Breast epithelium (tissue), 4 donors: ENCODE data around the gene FKRP. TPM values are rescaled to one million over a fixed set of nuclear protein-coding genes. Genes with fewer than 3 reads are reported as not detected.

ENCODE experiments used
- DNase-seq, 2 donors: peaks; one replicate each; pipeline ENCODE4 v3.0.0-alpha.2; 2019; ENCODE audit warnings: low spot score in 2 of 2
- H3K27ac ChIP-seq, 2 donors: fragments of 200-600 bp; sonication (generic) in 1 of 2; one replicate each; pipeline ENCODE4 v1.5.1; 2016 to 2019; ENCODE audit warnings: mild to moderate bottlenecking in 1 of 2
- H3K27me3 ChIP-seq, 2 donors: fragments of 200-600 bp; sonication (generic) in 1 of 2; one replicate each; pipeline versions ENCODE4 v1.5.1 to v1.6.0; 2017 to 2019; ENCODE audit warnings: control low read depth in 1 of 2, mild to moderate bottlenecking in 1 of 2
- H3K36me3 ChIP-seq: fragments of 200-600 bp; one replicate; pipeline ENCODE4 v1.5.1; 2019
- H3K4me1 ChIP-seq, 2 donors: fragments of 200-600 bp; sonication (generic); one replicate each; pipeline ENCODE4 v1.5.1; 2016 to 2019; ENCODE audit warnings: control low read depth in 1 of 2
- H3K4me3 ChIP-seq, 3 donors: fragments of 200-600 bp; sonication (generic); 1 replicate in 2 of 3; 2 replicates in 1 of 3; pipeline ENCODE4 v1.5.1; 2016 to 2019; ENCODE audit warnings: mild to moderate bottlenecking in 3 of 3, moderate library complexity in 2 of 3
- H3K9me3 ChIP-seq, 2 donors: fragments of 200-600 bp; sonication (generic) in 1 of 2; one replicate each; pipeline ENCODE4 v1.5.1; 2016 to 2019; ENCODE audit warnings: control low read depth in 1 of 2
- CTCF ChIP-seq, 3 donors: fragments of 450-650 bp; IDR thresholded peaks; one replicate each; pipeline ENCODE4 v1.5.1; 2016 to 2017; ENCODE audit warnings: antibody characterized with exemption in 3 of 3, mild to moderate bottlenecking in 3 of 3, moderate library complexity in 3 of 3
- POLR2A ChIP-seq: fragments of 450-650 bp; IDR thresholded peaks from one replicate; pipeline ENCODE4 v1.6.1; 2016; ENCODE audit warnings: antibody characterized with exemption, mild to moderate bottlenecking, moderate library complexity
- intact Hi-C: fragments of 100-400 bp; cut with DNase I; formaldehyde crosslinking; loops from one replicate; pipeline ENCODE4 v1.15.1; 2023; ENCODE audit warnings: low total_unique reads
- total RNA-seq, 3 donors: library from RNA; depleted of rRNA; stranded (reverse); fragments of >200 nt; gene quantifications; one replicate each; pipeline ENCODE4 v1.1.0, GENCODE V29; 2016

The FKRP gene
- total RNA-seq, 3 donors from 2014 or later: 11.4 to 23.1 (median 12.1) TPM

DNA sequence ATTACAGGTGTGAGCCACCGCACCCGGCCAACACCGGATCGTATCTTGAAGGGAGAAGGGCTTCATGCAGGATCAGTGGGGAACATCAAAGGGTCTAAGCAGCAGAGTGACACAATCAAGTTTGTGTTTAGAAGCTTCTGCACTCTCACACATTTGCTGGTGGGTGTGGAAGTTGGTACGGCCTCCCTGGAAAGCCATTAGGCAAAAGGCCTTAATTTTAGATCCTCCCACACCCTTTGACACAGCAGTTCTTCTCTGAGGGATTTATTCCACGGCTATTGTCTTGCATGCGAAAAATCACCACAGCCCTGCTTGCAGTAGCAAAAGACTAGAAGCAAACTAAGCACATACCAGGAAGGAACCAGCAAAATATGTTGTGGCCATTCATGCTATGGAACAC, 60.8 kb downstream of the FKRP start:
- DNase-seq: no peak
- TF ChIP-seq CTCF (IDR thresholded peaks at IDR 0.05) (no peak), POLR2A (no peak)
- intact Hi-C loops: no loop called here
- H3K27me3 ChIP-seq: no peaks in the 10 kb centered on the region
- H3K4me3 ChIP-seq: no peak overlapping the region
- H3K9me3 ChIP-seq: no peaks in the 10 kb centered on the region
- H3K27ac ChIP-seq: no peak overlapping the region
- no peaks in the 10 kb centered on the region for H3K36me3 ChIP-seq
- no peaks in the 10 kb centered on the region for H3K4me1 ChIP-seq

Other genes with a start within 250 kb of the FKRP start
- gene CALM3, start 144.7 kb upstream of the FKRP start, total RNA-seq: 100 to 1,000 TPM in 1 of 3 donors, 10 to 100 TPM in 2; 85.9 to 129 (median 86.6) TPM
- gene PTGIR, start 121.0 kb upstream of the FKRP start, total RNA-seq: 1 to 10 TPM in 2 of 3 donors, under 1 TPM in 1; 0.29 to 6.9 (median 1.3) TPM
- not detected for gene GNG8, start 109.9 kb upstream of the FKRP start, total RNA-seq
- gene DACT3, start 84.9 kb upstream of the FKRP start, total RNA-seq: 1 to 10 TPM in 2 of 3 donors, under 1 TPM in 1; 0.48 to 3.9 (median 1.9) TPM
- gene PRKD2, start 28.9 kb upstream of the FKRP start, total RNA-seq: 10 to 100 TPM; 13.1 to 36.7 (median 25.5) TPM
- gene STRN4, start 393 bp downstream of the FKRP start, total RNA-seq: 10 to 100 TPM; 45.0 to 57.0 (median 53.7) TPM
- gene SLC1A5, start 42.5 kb downstream of the FKRP start, total RNA-seq: 100 to 1,000 TPM; 121 to 146 (median 121) TPM
- 100 to 1,000 TPM in 2 of 3 donors, 10 to 100 TPM in 1; 63.1 to 108 (median 101) TPM for gene AP2S1, start 104.8 kb downstream of the FKRP start, total RNA-seq
- 10 to 100 TPM; 44.8 to 61.9 (median 60.3) TPM for gene ARHGAP35, start 114.9 kb downstream of the FKRP start, total RNA-seq